ENCODE results near the gene FCRL1.

Gene FCRL1

DNA sequence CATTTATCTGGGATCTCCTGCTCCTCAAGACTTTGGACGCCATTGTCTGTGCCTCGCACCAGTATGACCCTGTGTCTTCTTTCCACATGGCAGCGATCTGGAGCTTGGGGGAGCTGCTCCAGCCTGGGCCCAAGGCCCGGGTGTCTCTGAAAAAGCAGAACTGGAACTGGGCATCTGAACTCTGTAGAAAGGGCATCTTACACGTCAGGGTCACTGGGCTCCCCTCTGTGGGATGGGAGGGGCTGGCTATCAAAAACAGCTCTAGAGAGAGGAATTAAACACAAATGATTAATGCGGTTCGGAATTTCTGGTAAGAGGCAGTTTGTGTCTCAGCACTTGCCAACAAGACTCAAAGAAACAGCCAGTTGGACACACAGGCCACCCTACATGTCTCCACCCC lies 16.1 kb downstream of the FCRL1 start:
- DNase-seq, result no peak

DNA sequence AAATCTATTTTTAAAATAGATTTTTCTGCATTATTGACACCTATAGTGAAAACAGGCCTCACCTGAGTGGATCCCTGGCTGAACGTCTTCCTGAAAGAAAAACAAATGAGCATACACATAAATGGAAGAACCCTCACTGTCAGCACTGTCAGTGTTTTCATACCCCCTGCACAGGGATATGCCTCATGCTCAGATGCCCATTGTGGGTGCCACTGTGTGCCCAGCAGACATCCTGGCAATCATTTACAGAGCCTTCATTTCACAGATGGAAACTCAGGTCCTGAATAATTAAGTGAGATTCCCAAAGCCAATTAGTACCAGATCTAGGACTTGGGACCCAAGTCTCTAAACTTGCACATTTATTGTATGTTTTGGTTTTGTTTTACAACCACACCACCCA lies 19.9 kb downstream of the FCRL1 start:
- no peak for DNase-seq

DNA sequence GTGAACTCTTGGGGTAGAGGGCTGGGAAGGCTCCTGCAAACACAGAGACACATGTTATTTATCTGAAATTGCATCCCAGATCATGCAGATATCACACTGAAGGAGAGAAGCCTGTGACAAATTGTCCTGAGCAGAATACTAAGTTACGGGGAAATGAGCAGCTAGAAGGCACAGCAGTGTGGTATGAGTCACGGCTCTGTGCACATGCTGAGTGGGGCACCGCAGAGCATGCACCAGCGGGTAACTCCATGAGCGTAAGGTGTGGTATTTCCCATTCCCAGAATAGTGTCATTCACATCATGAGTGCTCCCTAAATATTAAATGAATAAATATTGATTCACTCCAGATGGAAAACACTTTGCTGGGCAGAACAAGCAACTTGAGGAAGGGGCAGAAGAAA lies 21.7 kb downstream of the FCRL1 start:
- DNase-seq, result no peak

DNA sequence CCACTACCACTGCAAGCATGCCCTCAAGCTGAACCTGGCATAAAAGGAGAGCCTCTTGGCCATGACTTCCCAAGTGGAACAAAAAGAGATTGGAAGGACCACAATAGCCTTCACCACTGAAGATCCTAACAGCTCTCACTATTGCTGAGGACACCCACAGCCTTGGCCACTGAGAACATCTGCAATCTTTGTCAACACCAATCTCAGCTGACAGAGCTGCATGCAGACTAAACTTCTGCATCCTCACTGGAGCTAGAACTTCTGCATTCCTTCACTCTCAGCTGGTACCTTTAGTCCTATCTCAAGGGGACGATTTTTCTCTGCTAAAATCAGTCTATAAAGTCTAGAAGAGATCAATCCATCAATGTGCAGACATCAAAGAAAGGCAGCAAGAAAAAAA lies 34.7 kb downstream of the FCRL1 start:
- no peak for DNase-seq

DNA sequence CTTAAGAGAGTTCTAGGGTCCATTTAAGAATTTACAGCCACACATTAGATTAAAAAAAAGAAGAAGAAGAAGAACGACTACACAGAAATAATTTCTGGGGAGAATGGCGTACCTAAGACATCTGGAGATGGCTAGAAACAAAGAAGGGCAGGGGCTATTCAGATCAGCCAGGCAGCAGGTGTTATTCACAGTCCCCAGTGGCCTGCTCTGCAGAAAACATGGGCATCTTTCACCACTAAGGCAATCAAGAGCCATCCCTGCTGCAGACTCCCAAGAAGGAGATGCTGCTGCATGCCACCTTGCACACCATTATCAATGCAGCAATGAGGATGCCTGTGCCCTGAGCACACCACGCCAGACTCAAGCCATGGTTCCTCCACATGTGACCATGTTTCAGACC lies 35.1 kb downstream of the FCRL1 start:
- no peak for DNase-seq

DNA sequence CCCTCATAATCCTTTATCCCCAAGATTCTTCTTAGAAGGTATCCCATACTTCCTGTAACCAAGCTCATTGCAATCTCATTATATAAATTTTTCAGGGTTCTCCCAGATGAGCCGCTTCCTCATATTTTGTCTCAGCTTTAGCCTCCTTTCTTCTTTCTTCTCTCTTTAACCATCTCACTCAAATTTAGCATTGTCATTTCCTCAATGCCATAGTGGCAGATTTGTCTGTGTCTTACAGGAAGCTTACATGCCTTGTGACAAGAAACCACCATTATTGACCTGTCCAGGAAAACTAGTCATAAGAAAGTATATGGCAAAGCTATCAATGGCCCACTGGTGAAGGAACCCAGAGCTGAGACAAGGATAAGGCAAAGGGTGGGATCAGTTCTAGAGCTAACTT lies 37.0 kb downstream of the FCRL1 start:
- DNase-seq, result no peak

DNA sequence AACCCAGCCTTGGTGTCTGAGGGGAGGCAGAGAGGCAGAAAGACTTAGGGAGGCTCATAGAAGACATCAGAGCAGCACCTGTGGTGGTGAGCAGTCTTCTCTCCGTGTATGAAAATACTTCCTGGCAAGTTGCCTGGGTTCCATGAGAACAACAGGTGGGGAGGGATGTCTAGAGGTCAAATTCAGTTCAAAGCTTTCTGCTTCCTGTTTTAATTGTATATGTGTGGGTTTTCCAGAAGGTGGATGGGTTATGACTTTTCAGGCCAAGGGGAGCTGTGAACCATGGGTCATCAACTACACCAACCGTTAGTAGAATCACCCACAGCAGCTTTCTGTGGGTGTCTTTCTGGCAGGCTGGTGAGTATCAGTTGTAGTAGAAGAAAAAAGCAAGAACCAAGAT lies 38.9 kb downstream of the FCRL1 start:
- no peak for DNase-seq

DNA sequence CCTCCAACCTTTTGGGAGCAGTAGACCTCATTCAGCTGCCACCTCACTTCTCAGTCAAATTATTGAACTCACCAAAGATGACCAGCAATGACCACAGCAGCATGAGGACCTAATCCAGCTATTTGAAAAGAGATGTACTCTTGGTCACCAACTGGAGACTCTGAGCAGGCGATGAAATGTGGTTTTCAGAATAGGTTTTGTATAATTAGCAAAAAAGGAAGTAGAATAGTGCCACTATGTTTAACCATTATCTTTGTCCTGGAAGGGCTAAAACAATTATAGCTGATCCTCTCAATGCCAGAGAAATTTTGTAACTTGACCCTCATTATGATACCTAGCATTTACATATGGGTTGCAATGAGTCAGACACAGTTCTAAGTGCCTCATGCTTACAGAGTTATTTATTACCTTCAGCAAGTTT lies 42.9 kb downstream of the FCRL1 start, which contains the start of gene FCRL2:
Gene FCRL2, minus strand, starts transcription at position 162 of the 421 bp plus-strand sequence. Its CDS starts 59 bp downstream, at position 103.
- DNase-seq, result no peak

DNA sequence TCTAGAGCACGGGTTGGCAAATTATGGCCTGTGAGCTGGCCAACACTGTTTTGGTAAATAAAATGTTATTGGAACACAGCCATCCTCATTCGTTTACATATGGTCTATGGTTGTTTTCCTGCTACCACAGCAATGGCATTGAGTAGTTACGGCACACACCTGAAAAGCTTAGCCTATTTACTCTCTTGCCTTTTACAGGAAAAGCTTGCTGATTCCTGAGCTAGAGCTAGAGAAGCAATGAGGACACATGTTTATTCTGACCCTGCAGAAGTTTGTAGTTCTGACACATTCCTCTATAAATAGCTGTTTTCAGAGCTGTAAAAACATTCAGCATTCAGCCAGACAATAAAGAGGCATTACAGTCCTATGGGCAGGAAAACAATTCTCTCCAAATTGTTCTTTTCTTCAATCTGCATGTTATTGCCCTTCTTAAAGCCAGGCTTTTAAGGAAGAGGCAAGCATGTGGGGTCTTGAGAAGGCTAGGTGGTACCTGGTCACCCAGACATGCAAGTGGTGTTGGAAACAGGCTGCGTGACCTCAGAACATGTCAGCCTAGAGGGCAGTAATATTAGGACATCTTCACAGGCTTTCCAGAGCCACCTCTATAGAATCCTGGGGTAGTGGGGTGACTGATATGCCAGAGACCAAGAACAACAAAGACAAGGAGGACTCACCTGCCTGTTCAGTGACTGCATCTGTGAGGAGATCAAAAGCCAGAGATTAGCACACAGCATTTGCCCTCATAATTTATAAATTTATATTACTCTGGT lies 44.6 kb downstream of the FCRL1 start:
- no peak for DNase-seq

DNA sequence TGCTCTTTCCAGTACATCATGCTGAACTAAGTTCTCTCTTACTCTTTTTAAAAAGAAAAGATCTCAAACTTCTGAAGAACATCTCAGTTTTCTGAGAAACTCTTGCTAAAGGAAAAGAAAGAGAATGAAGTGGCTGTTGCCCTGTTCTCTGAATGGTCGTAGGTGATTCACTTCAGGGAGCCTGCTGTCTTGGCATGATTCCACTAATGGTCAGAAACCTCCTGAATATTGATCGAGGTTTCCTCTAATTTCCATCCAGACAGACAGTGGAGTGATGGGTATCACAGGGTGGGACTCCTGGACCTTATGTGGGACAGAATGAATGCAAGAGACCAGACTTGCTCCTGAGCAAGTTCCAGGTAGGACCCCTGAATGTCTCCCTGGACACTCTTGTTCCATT lies 45.5 kb downstream of the FCRL1 start:
- DNase-seq, result no peak

DNA sequence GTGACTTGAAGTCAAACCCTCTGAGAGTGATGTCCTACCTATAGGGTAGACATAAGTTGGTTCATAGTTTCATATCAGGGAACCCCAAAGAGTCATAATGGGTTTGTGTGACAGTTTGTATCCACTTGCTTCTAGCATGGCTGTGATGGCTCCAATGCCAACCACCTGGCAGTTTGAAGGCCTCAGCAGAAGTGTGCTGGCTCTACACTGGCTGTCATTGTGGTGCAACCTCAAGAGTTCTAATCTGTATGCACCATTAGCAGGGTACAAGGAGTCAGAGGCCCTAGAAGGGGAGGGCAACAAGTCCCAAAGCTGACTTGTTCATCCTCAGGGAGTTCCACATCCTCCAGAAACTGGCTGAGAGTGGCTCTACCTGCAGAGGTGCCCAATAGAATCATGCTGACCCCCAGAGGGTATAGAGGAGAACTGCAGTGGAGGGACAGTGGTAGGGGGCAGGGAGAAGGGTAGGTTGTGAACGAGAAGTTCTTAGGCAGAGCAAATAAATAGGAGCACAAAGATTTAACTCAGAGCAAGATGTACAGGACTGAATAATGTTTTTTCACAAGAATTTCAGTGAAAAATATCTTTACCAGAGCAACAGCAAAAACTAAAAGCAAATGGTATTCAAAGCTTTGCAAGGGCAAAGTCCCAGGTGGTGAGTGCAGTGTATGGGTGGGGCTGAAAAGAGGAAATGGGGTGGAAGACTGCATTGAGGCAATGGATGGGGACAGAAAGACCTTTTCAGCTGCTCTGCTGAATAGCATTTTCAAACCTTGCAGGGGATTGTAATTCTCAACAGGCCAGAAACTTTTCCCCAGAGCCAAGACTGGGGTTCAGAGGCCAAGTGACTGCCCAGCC lies 46.2 kb downstream of the FCRL1 start:
- no peak for DNase-seq

DNA sequence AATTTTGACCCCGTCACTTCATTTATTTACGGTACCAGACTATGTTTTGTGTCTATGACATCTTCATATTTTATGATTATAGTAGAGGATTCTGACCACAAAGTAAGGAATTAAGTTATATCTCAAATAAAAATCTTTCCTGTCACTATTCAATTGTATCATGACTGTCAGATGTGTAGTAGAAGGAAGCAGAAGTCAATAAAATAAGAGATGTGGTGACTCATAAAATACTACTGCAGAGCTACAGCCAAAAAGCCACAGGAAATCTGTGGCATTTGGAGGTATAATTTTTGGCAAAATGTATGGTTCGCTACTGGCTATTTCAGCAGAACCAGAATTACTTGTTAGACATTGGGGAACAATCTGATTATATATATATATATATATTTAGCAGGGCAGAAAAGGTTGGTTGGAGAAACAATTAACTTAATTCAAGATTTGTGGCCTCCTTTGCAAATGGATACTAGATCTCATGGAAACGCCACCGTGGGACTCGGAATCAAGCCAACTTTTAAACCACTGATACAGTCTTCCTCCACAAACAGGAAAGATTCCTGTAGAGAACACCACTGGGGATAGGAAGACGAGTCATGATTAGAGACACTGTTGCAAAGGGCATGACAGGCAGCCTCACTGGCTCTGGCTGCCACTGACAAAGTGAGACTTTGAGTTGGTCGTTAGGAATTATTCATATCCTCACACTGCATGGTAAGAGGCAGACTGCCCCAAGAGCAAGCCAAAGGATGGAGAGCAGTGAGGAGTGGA lies 48.1 kb downstream of the FCRL1 start:
- DNase-seq, result no peak

DNA sequence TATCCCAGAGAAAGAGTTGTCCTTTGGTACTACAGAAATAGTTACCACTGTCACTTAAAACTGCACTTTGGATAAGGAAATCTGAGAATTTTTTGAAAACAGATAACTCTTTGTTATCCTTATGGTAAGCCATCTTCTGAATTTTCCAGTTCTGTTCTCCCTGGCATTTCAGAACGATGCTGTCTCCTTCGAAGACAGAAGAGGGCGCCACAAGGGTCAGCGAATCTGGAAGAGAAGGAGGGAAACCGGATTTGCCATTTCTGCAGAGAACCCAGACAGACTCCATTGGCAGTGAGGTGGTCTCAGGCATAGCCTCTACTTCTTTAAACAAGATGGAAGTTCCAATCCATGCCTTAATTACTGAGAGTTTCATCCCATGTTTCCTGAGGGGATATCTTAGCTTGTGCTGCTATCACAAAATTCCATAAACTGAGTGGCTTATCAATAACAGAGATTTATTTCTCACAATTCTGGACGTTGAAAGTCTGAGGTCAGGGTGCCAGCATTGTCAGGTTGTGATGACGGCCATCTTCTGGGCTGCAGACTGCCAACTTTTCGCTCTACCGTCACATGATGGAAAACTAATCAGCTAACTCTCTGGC lies 49.4 kb downstream of the FCRL1 start:
- DNase-seq, result no peak

DNA sequence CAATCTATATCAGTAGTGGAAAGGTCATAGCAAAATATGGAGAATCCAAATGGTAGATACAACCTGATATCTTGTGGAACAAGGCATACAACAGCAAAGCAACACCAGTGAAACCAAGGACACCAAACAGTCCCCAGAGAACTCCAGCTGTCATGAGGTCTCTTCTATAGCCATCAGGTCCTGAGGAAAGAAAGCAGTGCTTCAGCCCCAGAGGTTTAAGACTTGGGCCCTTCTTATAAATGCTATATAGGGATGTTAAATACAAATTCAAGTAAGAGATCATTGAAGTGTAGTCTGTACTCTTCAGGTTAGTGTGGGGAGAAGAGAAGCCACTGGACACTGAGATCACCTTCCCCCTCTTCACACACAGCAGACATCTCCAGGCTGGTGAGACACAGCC lies 53.1 kb downstream of the FCRL1 start:
- DNase-seq, result no peak

DNA sequence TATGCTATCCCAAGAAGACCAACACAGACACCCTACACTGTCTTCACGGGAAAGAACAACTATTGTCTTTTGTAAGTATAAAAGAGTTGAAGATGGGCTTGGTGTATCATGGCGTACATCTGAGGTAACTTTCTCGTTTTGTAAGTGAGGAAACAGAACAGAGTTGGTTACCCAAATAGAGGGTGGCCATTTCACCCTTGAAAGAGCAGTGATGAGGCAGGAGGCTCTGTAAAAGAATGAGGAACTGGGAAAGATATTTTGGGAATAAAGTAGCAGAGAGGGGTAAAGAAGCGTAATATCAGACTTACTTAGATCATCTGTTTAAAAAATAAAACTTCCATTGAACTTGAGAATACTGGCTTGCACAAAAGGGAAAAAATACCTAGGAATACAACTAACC lies 61.9 kb downstream of the FCRL1 start:
- no peak for DNase-seq

DNA sequence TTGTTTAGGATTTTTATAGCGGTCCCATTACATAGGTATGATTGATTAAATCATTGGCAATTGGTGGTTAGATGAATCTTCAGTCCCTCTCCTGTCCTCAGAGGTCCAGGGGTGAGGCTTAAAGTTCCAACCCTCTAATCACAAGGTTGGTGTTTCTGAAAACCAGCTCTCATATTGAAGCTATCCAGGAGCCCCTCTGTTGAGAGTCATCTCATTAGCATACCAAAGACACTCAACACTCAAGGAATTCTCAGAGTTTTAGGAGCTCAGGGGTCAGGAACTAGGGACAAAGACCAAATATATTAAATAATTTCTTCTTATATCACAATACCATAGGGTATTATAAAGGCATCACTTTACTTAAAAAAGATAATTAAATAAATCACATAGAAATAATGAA lies 66.3 kb downstream of the FCRL1 start:
- no peak for DNase-seq

DNA sequence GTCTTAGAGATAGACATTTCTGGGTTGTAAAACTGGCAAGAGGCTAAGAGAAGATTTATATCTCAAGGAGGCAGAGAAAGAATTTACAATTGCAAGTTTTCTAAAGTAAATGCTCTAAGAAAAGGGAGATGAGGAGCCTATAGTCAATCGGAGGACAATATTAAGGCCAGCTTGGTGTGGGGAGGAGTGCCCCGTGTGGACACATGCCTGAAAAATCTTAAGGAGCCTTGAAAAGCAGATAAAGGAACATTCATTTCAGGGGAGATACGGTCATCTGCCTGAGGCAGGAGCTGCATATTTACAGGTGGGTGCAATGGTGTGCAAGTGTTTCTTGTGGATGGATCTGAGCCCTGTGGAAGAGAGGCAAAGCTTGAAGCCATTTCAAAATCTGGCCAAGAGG lies 68.6 kb downstream of the FCRL1 start:
- no peak for DNase-seq

DNA sequence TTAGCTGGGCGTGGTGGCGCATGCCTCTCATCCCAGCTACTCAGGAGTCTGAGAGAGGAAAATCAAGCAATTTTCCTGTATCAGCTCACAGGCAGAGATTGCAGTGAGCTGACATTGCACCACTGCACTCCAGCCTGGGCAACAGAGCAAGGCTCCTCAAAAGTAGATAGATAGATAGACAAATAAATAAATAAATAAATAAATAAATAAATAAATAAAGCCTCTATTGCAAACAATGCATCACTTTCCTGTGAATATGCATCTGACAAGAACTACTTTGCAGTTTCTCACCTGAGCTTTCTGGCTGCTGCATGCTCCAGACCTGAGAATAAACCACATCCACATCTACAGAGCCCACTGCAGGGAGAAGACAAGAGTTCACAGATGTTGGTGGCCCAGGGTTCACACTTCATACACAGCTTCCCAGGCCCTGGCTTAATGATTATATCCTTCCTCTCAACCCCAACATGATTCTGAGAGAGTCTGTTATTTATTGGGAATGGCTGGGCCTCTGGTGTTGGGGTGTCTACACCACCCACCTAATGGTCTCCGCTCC lies 71.6 kb downstream of the FCRL1 start:
- DNase-seq, result no peak
